Colonic mucosa (tissue), 4 donors: ENCODE data around the gene ACSS1. TPM values are rescaled to one million over a fixed set of nuclear protein-coding genes. Genes with fewer than 3 reads are reported as not detected.

Experiments
- DNase-seq: peaks from one replicate; pipeline ENCODE4 v3.0.0-alpha.2; 2020
- H3K27ac ChIP-seq: fragments of 200-600 bp; one replicate; pipeline ENCODE4 v1.8.0; 2021
- H3K27me3 ChIP-seq: fragments of 200-600 bp; one replicate; pipeline ENCODE4 v1.8.0; 2021
- H3K36me3 ChIP-seq: fragments of 200-600 bp; one replicate; pipeline ENCODE4 v1.8.0; 2021
- H3K4me1 ChIP-seq: fragments of 200-600 bp; one replicate; pipeline ENCODE4 v1.8.0; 2021; ENCODE audit warnings: mild to moderate bottlenecking
- H3K4me3 ChIP-seq: fragments of 200-600 bp; one replicate; pipeline ENCODE4 v1.8.0; 2021
- H3K9ac ChIP-seq, 2 donors: one replicate each; pipeline ENCODE4 v1.7.0; 2013; ENCODE audit warnings: control low read depth in 2 of 2, low read depth in 2 of 2, low read length in 2 of 2
- H3K9me3 ChIP-seq: fragments of 200-600 bp; one replicate; pipeline ENCODE4 v1.8.0; 2021
- intact Hi-C: fragments of 100-400 bp; cut with DNase I; formaldehyde crosslinking; loops from one replicate; pipeline ENCODE4 v1.14.1; 2022
- total RNA-seq, 2 donors: library from RNA; stranded (reverse); fragmentation: NEBNext Ultra II Directional in 1 of 2; extraction: Animal tissue kit (Norgen Biotek cat#: 25700) in 1 of 2; gene quantifications; one replicate each; pipeline ENCODE4 v1.2.1, GENCODE V29; 2021
- TF ChIP-seq, protein P1 (sequence below): fragments of 200-600 bp; IDR thresholded peaks from one replicate; pipeline ENCODE4 v1.8.0; 2022; ENCODE audit warnings: antibody characterized with exemption, mild to moderate bottlenecking
- donor health status: healthy.
- donor health status: DM: no; HTN: no; CAD: no.
- donor health status: DM: no; HTN: no; CAD: no.

ACSS1 gene
- total RNA-seq, 2 donors from 2014 or later: 29.0 to 32.0 TPM

DNA sequence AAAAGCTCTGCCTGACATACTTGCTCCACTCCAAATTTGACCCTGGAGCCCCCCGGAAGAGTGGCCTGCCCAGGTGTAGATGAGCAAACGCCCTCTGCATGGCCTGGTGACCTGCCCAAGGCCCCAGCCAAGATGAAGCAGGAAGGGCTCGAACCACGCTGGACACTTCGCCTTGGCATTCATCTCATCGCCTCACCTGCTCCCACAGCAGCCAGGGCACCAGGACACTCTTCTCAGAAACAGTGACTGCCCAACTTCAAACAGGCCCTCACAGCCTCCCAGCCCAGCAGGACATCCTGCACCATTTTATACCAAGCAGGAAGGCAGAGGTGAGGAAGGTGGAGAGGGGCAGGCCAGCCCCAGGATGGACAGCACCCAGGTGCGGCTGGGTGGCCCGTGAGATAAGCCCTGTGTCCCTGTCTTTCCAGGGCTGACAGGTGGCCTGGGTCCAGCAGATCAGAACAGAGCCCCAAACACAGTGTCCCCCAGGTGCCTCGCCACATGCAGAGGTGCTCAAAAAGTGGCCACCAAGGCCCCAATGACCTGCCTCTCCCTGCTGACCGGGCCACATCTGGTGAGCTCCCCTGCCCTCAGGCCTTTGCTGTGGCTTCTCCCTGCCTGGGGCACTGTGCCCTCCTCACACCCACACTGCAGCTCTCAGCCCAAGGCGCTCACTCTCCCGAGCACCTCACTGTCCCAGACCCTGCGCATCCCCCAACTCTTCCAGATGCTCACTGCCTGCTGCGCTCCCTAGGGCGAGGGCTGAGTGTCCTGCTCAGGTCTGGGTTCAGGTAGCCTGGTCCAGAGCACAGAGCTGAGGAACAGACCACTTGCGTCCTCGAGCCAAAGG, 7.2 kb downstream of the ACSS1 start:
- no peak for DNase-seq
- Histone ChIP-seq H3K9me3 (no peaks in the 10 kb centered on the region), H3K9ac (no peak overlapping the region), H3K27me3 (no peaks in the 10 kb centered on the region), H3K4me3 (no peak overlapping the region), H3K27ac (no peak overlapping the region), H3K4me1 (peaks cover 8% of the 10 kb centered on the region), H3K36me3 (no peaks in the 10 kb centered on the region)
- intact Hi-C loops: no loop called here
- TF ChIP-seq, protein P1, sequence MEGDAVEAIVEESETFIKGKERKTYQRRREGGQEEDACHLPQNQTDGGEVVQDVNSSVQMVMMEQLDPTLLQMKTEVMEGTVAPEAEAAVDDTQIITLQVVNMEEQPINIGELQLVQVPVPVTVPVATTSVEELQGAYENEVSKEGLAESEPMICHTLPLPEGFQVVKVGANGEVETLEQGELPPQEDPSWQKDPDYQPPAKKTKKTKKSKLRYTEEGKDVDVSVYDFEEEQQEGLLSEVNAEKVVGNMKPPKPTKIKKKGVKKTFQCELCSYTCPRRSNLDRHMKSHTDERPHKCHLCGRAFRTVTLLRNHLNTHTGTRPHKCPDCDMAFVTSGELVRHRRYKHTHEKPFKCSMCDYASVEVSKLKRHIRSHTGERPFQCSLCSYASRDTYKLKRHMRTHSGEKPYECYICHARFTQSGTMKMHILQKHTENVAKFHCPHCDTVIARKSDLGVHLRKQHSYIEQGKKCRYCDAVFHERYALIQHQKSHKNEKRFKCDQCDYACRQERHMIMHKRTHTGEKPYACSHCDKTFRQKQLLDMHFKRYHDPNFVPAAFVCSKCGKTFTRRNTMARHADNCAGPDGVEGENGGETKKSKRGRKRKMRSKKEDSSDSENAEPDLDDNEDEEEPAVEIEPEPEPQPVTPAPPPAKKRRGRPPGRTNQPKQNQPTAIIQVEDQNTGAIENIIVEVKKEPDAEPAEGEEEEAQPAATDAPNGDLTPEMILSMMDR: no peak

DNA sequence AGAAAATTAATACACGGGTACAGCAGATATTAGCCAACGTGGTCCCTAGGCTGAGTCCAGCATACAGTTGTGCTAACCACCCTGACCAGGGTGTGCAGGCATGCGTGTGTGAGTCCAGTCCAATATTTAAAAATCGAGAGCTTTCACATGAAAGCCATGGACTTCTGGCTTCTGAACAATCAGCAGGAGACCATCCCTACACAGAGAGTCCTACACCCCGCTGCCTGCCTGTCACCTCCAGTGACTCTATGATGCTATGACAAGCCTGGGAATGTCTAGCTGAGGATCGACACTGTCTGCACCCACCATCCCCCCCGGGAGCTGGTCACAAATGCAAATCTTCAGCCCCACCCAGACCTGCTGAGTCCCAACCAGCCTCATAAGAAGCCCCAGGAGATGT, 7.9 kb downstream of the ACSS1 start:
- H3K27me3 ChIP-seq: no peaks in the 10 kb centered on the region
- no peaks in the 10 kb centered on the region for H3K9me3 ChIP-seq
- TF ChIP-seq, protein P1: no peak
- H3K4me1 ChIP-seq: peaks cover 5% of the 10 kb centered on the region
- no peaks in the 10 kb centered on the region for H3K36me3 ChIP-seq
- DNase-seq: no peak
- H3K27ac ChIP-seq: no peak overlapping the region
- intact Hi-C loops: no loop called here
- H3K9ac ChIP-seq: no peak overlapping the region
- H3K4me3 ChIP-seq: no peak overlapping the region

DNA sequence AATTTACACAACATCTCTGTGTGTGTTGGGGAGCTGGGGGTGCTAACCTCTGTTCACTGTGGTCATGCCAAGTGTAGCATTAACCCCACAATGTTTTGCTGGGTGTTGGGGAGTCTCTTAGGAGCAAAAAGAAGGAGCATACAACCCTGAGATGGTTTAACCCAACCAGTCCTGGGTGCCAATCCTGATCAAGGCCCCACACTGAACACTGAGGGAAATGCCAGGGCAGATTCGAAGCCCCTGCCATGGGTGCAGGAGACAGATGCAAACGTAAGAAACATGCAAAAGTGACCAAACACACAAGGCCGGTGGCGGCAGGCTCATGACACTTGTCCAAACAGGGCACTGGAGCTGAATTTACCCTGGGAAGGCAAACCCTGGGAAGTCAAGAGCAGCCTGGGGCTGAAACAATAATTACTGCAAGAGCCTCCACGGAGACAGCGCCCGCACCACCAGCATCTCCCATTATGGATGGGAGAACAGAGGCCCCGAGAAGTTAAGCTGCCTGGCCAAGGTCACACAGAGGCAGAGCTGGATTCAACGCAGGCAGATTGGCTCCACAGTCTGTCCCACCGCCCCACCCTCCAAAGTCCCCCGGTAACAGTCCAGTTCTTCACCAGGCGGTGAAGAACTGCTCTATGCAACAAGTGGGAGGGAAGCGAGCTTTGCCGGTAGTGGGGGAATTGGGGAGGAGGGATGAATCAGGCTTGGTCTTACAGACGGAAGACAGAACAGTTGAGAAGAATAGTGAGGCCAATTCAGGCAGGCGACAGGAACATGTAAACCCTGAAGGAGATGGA, 8.5 kb downstream of the ACSS1 start:
- no peaks in the 10 kb centered on the region for H3K36me3 ChIP-seq
- no peaks in the 10 kb centered on the region for H3K27me3 ChIP-seq
- H3K9ac ChIP-seq: no peak overlapping the region
- H3K4me1 ChIP-seq: peaks cover 4% of the 10 kb centered on the region
- DNase-seq: no peak
- H3K4me3 ChIP-seq: no peak overlapping the region
- no peaks in the 10 kb centered on the region for H3K9me3 ChIP-seq
- no peak overlapping the region for H3K27ac ChIP-seq
- TF ChIP-seq, protein P1: no peak
- intact Hi-C loops: no loop called here

DNA sequence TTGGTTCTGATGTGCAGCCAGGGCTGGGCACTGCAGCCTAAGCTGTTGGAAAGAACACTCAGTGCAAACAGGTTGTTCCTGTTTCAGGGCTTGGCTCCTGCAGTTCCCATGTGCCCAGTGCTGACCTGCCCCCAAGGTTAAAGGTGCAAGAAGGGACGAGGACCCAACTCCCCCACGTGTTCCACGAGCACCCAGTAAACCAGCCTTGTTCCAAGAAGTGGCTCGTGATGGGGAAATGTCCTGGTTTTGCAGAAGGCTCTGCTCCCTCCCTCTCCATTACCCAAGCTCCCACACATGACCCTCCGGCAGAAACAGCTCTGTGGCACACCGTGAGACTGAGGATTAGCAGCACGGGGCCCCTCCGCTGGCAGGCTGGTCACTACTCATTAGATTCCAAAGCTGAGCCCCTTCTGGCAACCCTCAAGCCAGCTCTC, 9.4 kb downstream of the ACSS1 start:
- Histone ChIP-seq H3K4me3 (no peak overlapping the region), H3K36me3 (no peaks in the 10 kb centered on the region), H3K9ac (no peak overlapping the region), H3K4me1 (no peaks in the 10 kb centered on the region), H3K9me3 (no peaks in the 10 kb centered on the region), H3K27ac (no peak overlapping the region), H3K27me3 (no peaks in the 10 kb centered on the region)
- DNase-seq: no peak
- intact Hi-C loops: no loop called here
- TF ChIP-seq, protein P1: no peak

DNA sequence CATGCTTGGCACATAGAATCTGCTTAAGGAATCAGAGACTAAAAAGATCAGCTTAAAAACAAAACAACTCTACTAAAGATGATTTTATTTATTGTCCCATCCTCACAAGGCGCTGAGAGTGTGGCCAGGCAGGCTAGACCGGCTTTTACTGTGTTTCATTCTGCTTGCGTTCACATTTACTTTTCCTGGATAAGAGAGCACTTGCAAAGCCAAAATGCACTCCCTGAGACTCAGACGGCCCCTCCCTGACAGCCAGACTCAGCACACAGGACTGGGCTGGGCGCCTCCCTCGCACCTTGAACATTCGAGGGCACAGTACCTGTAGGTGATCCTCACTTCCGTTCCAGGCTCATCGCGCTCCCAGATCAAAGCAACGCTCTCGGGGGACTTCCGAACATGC, 10.2 kb downstream of the ACSS1 start:
- Histone ChIP-seq H3K4me1 (peaks cover 5% of the 10 kb centered on the region), H3K9me3 (no peaks in the 10 kb centered on the region), H3K9ac (no peak overlapping the region), H3K4me3 (no peak overlapping the region), H3K27ac (no peak overlapping the region), H3K36me3 (no peaks in the 10 kb centered on the region), H3K27me3 (no peaks in the 10 kb centered on the region)
- TF ChIP-seq, protein P1: no peak
- intact Hi-C loops: no loop called here
- no peak for DNase-seq
